GM23338 (cell line): Measurements from ENCODE around the gene SP100. TPM values are rescaled to one million over a fixed set of nuclear protein-coding genes. Genes with fewer than 3 reads are reported as not detected.

Experiments used
- ATAC-seq: fragments of 200-7000 bp; cut with Tn5 transposase; 3 replicates; pipeline ENCODE4 v1.9.1; 2020
- DNase-seq: peaks from one replicate; pipeline ENCODE4 v3.0.0-alpha.2; 2015; ENCODE audit warnings: low spot score
- H2AFZ ChIP-seq: fragments of 200-600 bp; sonication (generic); 2 replicates; pipeline ENCODE4 v1.8.0; 2016; ENCODE audit warnings: antibody characterized with exemption, mild to moderate bottlenecking, moderate library complexity
- H3F3A ChIP-seq: fragments of 200-600 bp; sonication (generic); replicated peaks from 2 replicates; pipeline ENCODE4 v1.8.0; 2017; ENCODE audit warnings: antibody characterized with exemption, mixed run types, low read depth
- H3K27ac ChIP-seq: fragments of 200-600 bp; sonication (generic); 2 replicates; pipeline ENCODE4 v1.6.1; 2016; ENCODE audit warnings: low read depth
- H3K27me3 ChIP-seq: fragments of 200-600 bp; sonication (generic); 2 replicates; pipeline ENCODE4 v1.8.0; 2016; ENCODE audit warnings: mild to moderate bottlenecking, mixed run types, moderate library complexity; ENCODE audit not compliant: insufficient read depth
- H3K36me3 ChIP-seq: fragments of 200-600 bp; sonication (generic); 2 replicates; pipeline ENCODE4 v1.8.0; 2016; ENCODE audit warnings: mild to moderate bottlenecking; ENCODE audit not compliant: insufficient read depth
- H3K4me1 ChIP-seq: fragments of 200-600 bp; sonication (generic); 2 replicates; pipeline ENCODE4 v1.8.0; 2016; ENCODE audit warnings: mild to moderate bottlenecking, moderate library complexity; ENCODE audit not compliant: insufficient read depth
- H3K4me2 ChIP-seq: fragments of 200-600 bp; sonication (generic); 2 replicates; pipeline ENCODE4 v1.7.1; 2017; ENCODE audit warnings: mixed run types
- H3K4me3 ChIP-seq: fragments of 200-600 bp; sonication (generic); 2 replicates; pipeline ENCODE4 v1.6.1; 2016; ENCODE audit warnings: mixed run types
- H3K79me2 ChIP-seq: fragments of 200-600 bp; sonication (generic); replicated peaks from 2 replicates; pipeline ENCODE4 v1.8.0; 2017; ENCODE audit warnings: mild to moderate bottlenecking; ENCODE audit not compliant: insufficient read depth
- H3K9me2 ChIP-seq: fragments of 200-600 bp; sonication (generic); 2 replicates; pipeline ENCODE4 v1.8.0; 2017; ENCODE audit not compliant: insufficient read depth
- H4K20me1 ChIP-seq: fragments of 200-600 bp; sonication (generic); replicated peaks from 2 replicates; pipeline ENCODE4 v1.8.0; 2017; ENCODE audit warnings: mild to moderate bottlenecking; ENCODE audit not compliant: insufficient read depth
- H3K27ac Mint-ChIP-seq: 2 replicates; pipeline ENCODE4 v1.8.0; 2020; ENCODE audit warnings: inconsistent platforms, mild to moderate bottlenecking, moderate library complexity, mixed read lengths
- H3K27me3 Mint-ChIP-seq: 3 replicates; pipeline ENCODE4 v1.8.0; 2022; ENCODE audit warnings: low read depth, mild to moderate bottlenecking, moderate library complexity, mixed read lengths, inconsistent platforms; ENCODE audit not compliant: insufficient read depth, poor library complexity
- H3K36me3 Mint-ChIP-seq: 3 replicates; pipeline ENCODE4 v1.8.0; 2021; ENCODE audit warnings: low read depth, mild to moderate bottlenecking, inconsistent platforms, moderate library complexity, mixed read lengths
- H3K4me1 Mint-ChIP-seq: 3 replicates; pipeline ENCODE4 v1.8.0; 2020; ENCODE audit warnings: mild to moderate bottlenecking, inconsistent platforms, mixed read lengths
- H3K4me3 Mint-ChIP-seq: 3 replicates; pipeline ENCODE4 v1.8.0; 2021; ENCODE audit warnings: moderate library complexity, mild to moderate bottlenecking, inconsistent platforms, mixed read lengths
- H3K9me3 Mint-ChIP-seq: 3 replicates; pipeline ENCODE4 v1.8.0; 2020; ENCODE audit warnings: moderate library complexity, mild to moderate bottlenecking, inconsistent platforms, mixed read lengths
- CREB1 ChIP-seq: fragments of 250-450 bp; sonication (Bioruptor Pico); IDR thresholded peaks from 2 replicates; pipeline ENCODE4 v1.5.0; 2020; ENCODE audit warnings: low read depth, mild to moderate bottlenecking, moderate library complexity
- EZH2 ChIP-seq: fragments of 200-600 bp; sonication (generic); IDR thresholded peaks from one replicate; pipeline ENCODE4 v1.8.0; 2017; ENCODE audit warnings: antibody characterized with exemption, mild to moderate bottlenecking, low read depth; ENCODE audit not compliant: unreplicated experiment
- EZH2phosphoT487 ChIP-seq: fragments of 200-600 bp; sonication (generic); IDR thresholded peaks from one replicate; pipeline ENCODE4 v1.8.1; 2018; ENCODE audit warnings: antibody characterized with exemption; ENCODE audit not compliant: unreplicated experiment
- JUNB ChIP-seq: IDR thresholded peaks from one replicate; pipeline ENCODE4 v1.6.1; 2016; ENCODE audit warnings: antibody characterized with exemption; ENCODE audit not compliant: unreplicated experiment
- NANOG ChIP-seq: IDR thresholded peaks from 2 replicates; pipeline ENCODE4 v1.6.1; 2016; ENCODE audit warnings: antibody characterized with exemption, borderline replicate concordance
- POLR2AphosphoS5 ChIP-seq: IDR thresholded peaks from 2 replicates; pipeline ENCODE4 v1.6.1; 2016; ENCODE audit warnings: antibody characterized with exemption, low read depth
- STAT1 ChIP-seq: IDR thresholded peaks from one replicate; pipeline ENCODE4 v1.6.1; 2016; ENCODE audit warnings: antibody characterized with exemption; ENCODE audit not compliant: unreplicated experiment
- ZNF462 ChIP-seq: fragments of 250-450 bp; sonication (Bioruptor Pico); IDR thresholded peaks from 2 replicates; pipeline ENCODE4 v1.5.0; 2020; ENCODE audit warnings: mild to moderate bottlenecking, moderate library complexity
- polyA plus RNA-seq: library from polyadenylated mRNA; unstranded; fragments of >200 nt; fragmentation: Nextera tagmentation; extraction: Ambion mirVana; gene quantifications from 2 replicates; pipeline ENCODE4 v1.2.1, GENCODE V29; 2016
- total RNA-seq: library from RNA; depleted of rRNA; stranded (reverse); fragments of >200 nt; shearing (Covaris generic); gene quantifications from 2 replicates; pipeline ENCODE4 v1.2.3, GENCODE V29; 2014
- TF ChIP-seq, protein P1 (sequence below), 2 experiments: fragments of 200-600 bp in 1 of 2; sonication (generic) in 1 of 2; conservative IDR thresholded peaks; 2 replicates each; pipeline versions ENCODE4 v1.5.1 to v1.6.1; 2016 to 2017; ENCODE audit warnings: antibody characterized with exemption in 2 of 2, low read depth in 2 of 2, mild to moderate bottlenecking in 2 of 2, moderate library complexity in 1 of 2
- TF ChIP-seq, protein P2 (sequence below): IDR thresholded peaks from 2 replicates; pipeline ENCODE4 v1.6.1; 2016; ENCODE audit warnings: antibody characterized with exemption

SP100 gene
- total and polyA plus RNA-seq, 2 experiments from 2014 or later = 0.44 to 0.73 TPM

GRCh38 chr2:230520061-230520874 lies 104.3 kb downstream of the SP100 start:
- H3K27ac ChIP-seq = no peak overlapping the region
- H3K4me1 ChIP-seq = no peaks in the 10 kb centered on the region
- H2AFZ ChIP-seq = no peak overlapping the region
- no peaks in the 10 kb centered on the region for H3K27me3 Mint-ChIP-seq
- peaks cover 35% of the 10 kb centered on the region for H3K9me3 Mint-ChIP-seq
- no peaks in the 10 kb centered on the region for H4K20me1 ChIP-seq
- H3K27me3 ChIP-seq = no peaks in the 10 kb centered on the region
- H3K4me1 Mint-ChIP-seq = no peaks in the 10 kb centered on the region
- no peak overlapping the region for H3K4me3 ChIP-seq
- TF ChIP-seq, protein P1, sequence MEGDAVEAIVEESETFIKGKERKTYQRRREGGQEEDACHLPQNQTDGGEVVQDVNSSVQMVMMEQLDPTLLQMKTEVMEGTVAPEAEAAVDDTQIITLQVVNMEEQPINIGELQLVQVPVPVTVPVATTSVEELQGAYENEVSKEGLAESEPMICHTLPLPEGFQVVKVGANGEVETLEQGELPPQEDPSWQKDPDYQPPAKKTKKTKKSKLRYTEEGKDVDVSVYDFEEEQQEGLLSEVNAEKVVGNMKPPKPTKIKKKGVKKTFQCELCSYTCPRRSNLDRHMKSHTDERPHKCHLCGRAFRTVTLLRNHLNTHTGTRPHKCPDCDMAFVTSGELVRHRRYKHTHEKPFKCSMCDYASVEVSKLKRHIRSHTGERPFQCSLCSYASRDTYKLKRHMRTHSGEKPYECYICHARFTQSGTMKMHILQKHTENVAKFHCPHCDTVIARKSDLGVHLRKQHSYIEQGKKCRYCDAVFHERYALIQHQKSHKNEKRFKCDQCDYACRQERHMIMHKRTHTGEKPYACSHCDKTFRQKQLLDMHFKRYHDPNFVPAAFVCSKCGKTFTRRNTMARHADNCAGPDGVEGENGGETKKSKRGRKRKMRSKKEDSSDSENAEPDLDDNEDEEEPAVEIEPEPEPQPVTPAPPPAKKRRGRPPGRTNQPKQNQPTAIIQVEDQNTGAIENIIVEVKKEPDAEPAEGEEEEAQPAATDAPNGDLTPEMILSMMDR (conservative IDR thresholded peaks at IDR 0.05; ENCODE audit: low read depth in 2 of 2) = no peak
- no peak for TF ChIP-seq JUNB
- H3K4me3 Mint-ChIP-seq = no peak overlapping the region
- no peak overlapping the region for H3K4me2 ChIP-seq
- H3K36me3 Mint-ChIP-seq = peaks cover 23% of the 10 kb centered on the region
- no peaks in the 10 kb centered on the region for H3F3A ChIP-seq
- H3K36me3 ChIP-seq = peaks cover 5% of the 10 kb centered on the region; the same call in 1 of the 2 replicates
- no peaks in the 10 kb centered on the region for H3K9me2 ChIP-seq
- H3K27ac Mint-ChIP-seq = no peak overlapping the region
- no peaks in the 10 kb centered on the region for H3K79me2 ChIP-seq
- DNase-seq (no peak), ATAC-seq (no peak)

DNA sequence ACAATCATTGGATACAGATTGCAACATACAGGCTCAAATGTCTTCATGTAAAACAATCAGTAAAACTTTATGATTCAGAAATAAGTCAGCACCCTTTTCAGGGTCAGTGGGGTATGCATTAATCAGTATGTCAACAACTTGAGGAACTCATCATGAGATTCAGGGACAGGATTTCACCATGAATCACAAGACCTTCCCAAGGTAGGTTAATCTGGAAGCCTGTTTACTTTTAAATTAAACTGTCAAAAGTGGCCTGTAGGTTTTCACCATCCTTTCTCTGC lies 104.8 kb downstream of the SP100 start:
- Histone ChIP-seq H3K9me2 (no peaks in the 10 kb centered on the region), H3K27me3 (no peaks in the 10 kb centered on the region), H3F3A (no peaks in the 10 kb centered on the region), H3K4me3 (no peak overlapping the region), H3K4me2 (no peak overlapping the region), H3K79me2 (no peaks in the 10 kb centered on the region), H3K27ac (no peak overlapping the region), H4K20me1 (no peaks in the 10 kb centered on the region), H3K4me1 (no peaks in the 10 kb centered on the region), H2AFZ (no peak overlapping the region), H3K36me3 (peaks cover 5% of the 10 kb centered on the region; the same call in 1 of the 2 replicates)
- DNase-seq = no peak
- peaks cover 41% of the 10 kb centered on the region for H3K9me3 Mint-ChIP-seq
- no peak overlapping the region for H3K27ac Mint-ChIP-seq
- H3K27me3 Mint-ChIP-seq = no peaks in the 10 kb centered on the region
- H3K4me3 Mint-ChIP-seq = no peak overlapping the region
- H3K36me3 Mint-ChIP-seq = peaks cover 25% of the 10 kb centered on the region
- H3K4me1 Mint-ChIP-seq = no peaks in the 10 kb centered on the region
- no peak for ATAC-seq
- TF ChIP-seq NANOG (no peak), STAT1 (no peak), CREB1 (CRISPR knock-in tag) (no peak), POLR2AphosphoS5 (no peak), JUNB (no peak), EZH2 (no peak), EZH2phosphoT487 (no peak), ZNF462 (CRISPR knock-in tag) (no peak)
- TF ChIP-seq, protein P2, sequence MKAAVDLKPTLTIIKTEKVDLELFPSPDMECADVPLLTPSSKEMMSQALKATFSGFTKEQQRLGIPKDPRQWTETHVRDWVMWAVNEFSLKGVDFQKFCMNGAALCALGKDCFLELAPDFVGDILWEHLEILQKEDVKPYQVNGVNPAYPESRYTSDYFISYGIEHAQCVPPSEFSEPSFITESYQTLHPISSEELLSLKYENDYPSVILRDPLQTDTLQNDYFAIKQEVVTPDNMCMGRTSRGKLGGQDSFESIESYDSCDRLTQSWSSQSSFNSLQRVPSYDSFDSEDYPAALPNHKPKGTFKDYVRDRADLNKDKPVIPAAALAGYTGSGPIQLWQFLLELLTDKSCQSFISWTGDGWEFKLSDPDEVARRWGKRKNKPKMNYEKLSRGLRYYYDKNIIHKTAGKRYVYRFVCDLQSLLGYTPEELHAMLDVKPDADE = no peak
